HG03097 (cell line): Measurements from ENCODE around the gene CA6.
"Not testable (repeated sequence)": the region's sequence is repeated elsewhere in the genome, so short reads cannot be mapped to it uniquely, and the experiment has no call there.

Experiments used
- ATAC-seq: cut with Tn5 transposase; IDR thresholded peaks from one replicate; pipeline ENCODE4 v1.9.1; 2021; ENCODE audit not compliant: unreplicated experiment, low FRiP score

CA6 gene

GRCh38 chr1:8968902-8969301 lies 23.2 kb downstream of the CA6 start:
- not testable (repeated sequence) for ATAC-seq

- ATAC-seq = no peak
Measured at GRCh38 chr1:8969937-8970336, 24.3 kb downstream of the CA6 start.

GRCh38 chr1:8970870-8971337 lies 25.2 kb downstream of the CA6 start:
- no peak for ATAC-seq

GRCh38 chr1:8974551-8974950 lies 28.9 kb downstream of the CA6 start:
- ATAC-seq = no peak

- no peak for ATAC-seq
Measured at GRCh38 chr1:8976338-8976737, 30.7 kb downstream of the CA6 start.

GRCh38 chr1:8976896-8977450 lies 31.3 kb downstream of the CA6 start:
- ATAC-seq = no peak

GRCh38 chr1:8980656-8981055 lies 35.0 kb downstream of the CA6 start:
- ATAC-seq = no peak

- ATAC-seq = no peak
Measured at GRCh38 chr1:8981169-8981568, 35.5 kb downstream of the CA6 start.

- ATAC-seq = no peak
Measured at GRCh38 chr1:8984203-8984602, 38.5 kb downstream of the CA6 start.

- no peak for ATAC-seq
Measured at GRCh38 chr1:8984990-8985389, 39.3 kb downstream of the CA6 start.

GRCh38 chr1:8985915-8986813 lies 40.5 kb downstream of the CA6 start:
- no peak for ATAC-seq

GRCh38 chr1:8986814-8987190 lies 41.1 kb downstream of the CA6 start:
- no peak for ATAC-seq

GRCh38 chr1:8987881-8988617 lies 42.4 kb downstream of the CA6 start:
- no peak for ATAC-seq

- ATAC-seq = no peak
Measured at GRCh38 chr1:8988618-8988967, 42.9 kb downstream of the CA6 start.

GRCh38 chr1:8989061-8989460 lies 43.4 kb downstream of the CA6 start:
- no peak for ATAC-seq

GRCh38 chr1:8989821-8990220 lies 44.2 kb downstream of the CA6 start:
- no peak for ATAC-seq

GRCh38 chr1:8992936-8993687 lies 47.4 kb downstream of the CA6 start:
- no peak for ATAC-seq

- ATAC-seq = not testable (repeated sequence)
Measured at GRCh38 chr1:8993962-8994675, 48.5 kb downstream of the CA6 start.

GRCh38 chr1:9001534-9002214 lies 56.0 kb downstream of the CA6 start:
- not testable (repeated sequence) for ATAC-seq

- not testable (repeated sequence) for ATAC-seq
Measured at GRCh38 chr1:9002215-9002560, 56.5 kb downstream of the CA6 start.
